Esophagus squamous epithelium (tissue), 5 donors: ENCODE data around the gene TMEM248. TPM values are rescaled to one million over a fixed set of nuclear protein-coding genes. Genes with fewer than 3 reads are reported as not detected.

Source experiments
- DNase-seq: peaks from one replicate; lab custom pipeline; 2025; lab: John Stamatoyannopoulos, UW
- H3K27ac ChIP-seq, 4 donors: fragments of 200-600 bp; sonication (generic); one replicate each; pipeline ENCODE4 v1.5.1; 2016 to 2019; ENCODE audit warnings: mild to moderate bottlenecking in 1 of 4
- H3K27me3 ChIP-seq, 4 donors: fragments of 200-600 bp; sonication (generic); 1 replicate in 3 of 4; 2 replicates in 1 of 4; pipeline versions ENCODE4 v1.5.1 to v1.6.0; 2017 to 2021; ENCODE audit warnings: antibody characterized with exemption in 1 of 4
- H3K36me3 ChIP-seq, 3 donors: fragments of 200-600 bp; sonication (generic); one replicate each; pipeline ENCODE4 v1.5.1; 2016 to 2019
- H3K4me1 ChIP-seq, 3 donors: fragments of 200-600 bp; sonication (generic); one replicate each; pipeline ENCODE4 v1.5.1; 2017 to 2019
- H3K4me3 ChIP-seq, 4 donors: fragments of 200-600 bp; sonication (generic); 1 replicate in 3 of 4; 2 replicates in 1 of 4; pipeline ENCODE4 v1.5.1; 2016 to 2019; ENCODE audit warnings: mild to moderate bottlenecking in 2 of 4, moderate library complexity in 1 of 4
- H3K9me3 ChIP-seq, 3 donors: fragments of 200-600 bp; sonication (generic); one replicate each; pipeline ENCODE4 v1.5.1; 2016 to 2019
- CTCF ChIP-seq, 6 experiments: fragments of 450-650 bp in 4 of 6; fragments of 200-600 bp in 2 of 6; sonication (generic) in 2 of 6; IDR thresholded peaks; one replicate each; pipeline ENCODE4 v1.5.1; 2016 to 2019; ENCODE audit warnings: antibody characterized with exemption in 6 of 6, mild to moderate bottlenecking in 4 of 6, moderate library complexity in 4 of 6
- POLR2A ChIP-seq, 4 donors: fragments of 450-650 bp; IDR thresholded peaks; one replicate each; pipeline ENCODE4 v1.6.1; 2017; ENCODE audit warnings: antibody characterized with exemption in 4 of 4, mild to moderate bottlenecking in 4 of 4, moderate library complexity in 3 of 4
- WGBS, 2 donors: methylation state at CpG; one replicate each; pipeline ENCODE4 v1.1.5; 2018; 5-methylcytosine and 5-hydroxymethylcytosine counted together
- intact Hi-C: fragments of 100-400 bp; cut with DNase I; formaldehyde crosslinking; loops from one replicate; pipeline ENCODE4 v1.15.0; 2022
- total RNA-seq, 4 donors: library from RNA; depleted of rRNA; stranded (reverse); fragments of >200 nt; gene quantifications; one replicate each; pipeline ENCODE4 v1.1.0, GENCODE V29; 2016
- donor health status: DM: yes; HTN: yes; CAD: no.

Gene TMEM248
- total RNA-seq, 4 donors from 2014 or later, result 42.3 to 84.1 (median 56.4) TPM

DNA sequence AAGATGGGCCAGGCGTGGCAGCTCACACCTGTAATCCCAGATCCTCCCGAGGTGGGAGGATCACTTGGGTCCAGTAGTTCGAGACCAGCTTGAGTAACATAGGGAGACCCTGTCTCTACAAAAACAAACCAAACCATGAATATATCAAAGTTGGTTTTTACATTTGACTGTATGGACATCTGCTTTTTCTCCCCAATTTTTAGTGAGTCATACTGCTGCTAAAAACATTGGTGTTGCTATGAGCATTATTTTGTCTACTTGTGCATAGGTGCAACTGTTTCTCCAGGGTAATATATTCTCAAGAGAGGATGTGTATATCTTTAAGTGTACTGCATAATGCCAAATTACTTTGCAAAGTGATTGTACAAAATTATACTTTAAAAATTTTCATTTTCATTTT is 769 bp upstream of the TMEM248 start:
- no peaks in the 10 kb centered on the region for H3K9me3 ChIP-seq
- peak overlapping the region in 2 of 4 donors; percentile 92 to 95 for H3K27ac ChIP-seq
- peak overlapping the region; percentile 81 to 99 (median 86) for H3K4me3 ChIP-seq
- no peaks in the 10 kb centered on the region for H3K27me3 ChIP-seq
- intact Hi-C loops, result no loop called here
- TF ChIP-seq POLR2A (IDR thresholded peaks at IDR 0.05), result no peak
- TF ChIP-seq CTCF (IDR thresholded peaks at IDR 0.05), result no peak
- H3K4me1 ChIP-seq, result peaks cover 14 to 45% (median 22%) of the 10 kb centered on the region in 3 donors
- WGBS, 2 donors, result 72 to 74% methylated on average over 3 of the region's 3 CpGs
- DNase-seq, result no peak
- peaks cover 0 to 13% (median 0%) of the 10 kb centered on the region in 3 donors for H3K36me3 ChIP-seq

- DNase-seq, result no peak
- intact Hi-C loops, result no loop called here
- Histone ChIP-seq H3K4me1 (peaks cover 14 to 57% (median 22%) of the 10 kb centered on the region in 3 donors), H3K27ac (peak overlapping the region; percentile 90 to 95 (median 92)), H3K27me3 (no peaks in the 10 kb centered on the region), H3K4me3 (peak overlapping the region; percentile 81 to 99 (median 86)), H3K36me3 (peaks cover 0 to 14% (median 0%) of the 10 kb centered on the region in 3 donors), H3K9me3 (no peaks in the 10 kb centered on the region)
- no peak for TF ChIP-seq CTCF (IDR thresholded peaks at IDR 0.05)
- TF ChIP-seq POLR2A (IDR thresholded peaks at IDR 0.05), result no peak
- 0% methylated on average over 3 to 11 of the region's 47 CpGs for WGBS, 2 donors
These were observed 432 bp downstream of the TMEM248 start for GRCh38 chr7:66921396-66921917.

GRCh38 chr7:66921918-66922486 is 977 bp downstream of the TMEM248 start:
- DNase-seq, result no peak
- TF ChIP-seq POLR2A (IDR thresholded peaks at IDR 0.05) (no peak), CTCF (IDR thresholded peaks at IDR 0.05) (peak in 1 of 6 experiments; percentile 4)
- Histone ChIP-seq H3K4me3 (peak overlapping the region; percentile 81 to 99 (median 86)), H3K27ac (peak overlapping the region; percentile 90 to 95 (median 92)), H3K36me3 (peaks cover 0 to 14% (median 0%) of the 10 kb centered on the region in 3 donors), H3K9me3 (no peaks in the 10 kb centered on the region), H3K27me3 (no peaks in the 10 kb centered on the region), H3K4me1 (peaks cover 14 to 62% (median 22%) of the 10 kb centered on the region in 3 donors)
- 1 to 8% methylated on average over 13 to 15 of the region's 15 CpGs for WGBS, 2 donors
- intact Hi-C loops, result no loop called here

- TF ChIP-seq CTCF (IDR thresholded peaks at IDR 0.05), result no peak
- Histone ChIP-seq H3K4me1 (peaks cover 14 to 86% (median 31%) of the 10 kb centered on the region in 3 donors), H3K9me3 (no peaks in the 10 kb centered on the region), H3K27ac (peak overlapping the region in 1 of 4 donors; percentile 5), H3K36me3 (peaks cover 0 to 34% (median 0%) of the 10 kb centered on the region in 3 donors), H3K4me3 (no peak overlapping the region), H3K27me3 (no peaks in the 10 kb centered on the region)
- intact Hi-C loops, result no loop called here
- WGBS, 2 donors, result 76 to 91% methylated on average over 3 of the region's 3 CpGs
- DNase-seq, result no peak
These were observed 4.2 kb downstream of the TMEM248 start for GRCh38 chr7:66925255-66925654.

GRCh38 chr7:66927348-66927948 is 6.4 kb downstream of the TMEM248 start:
- intact Hi-C loops, result no loop called here
- Histone ChIP-seq H3K27me3 (no peaks in the 10 kb centered on the region), H3K4me1 (peaks cover 9 to 86% (median 24%) of the 10 kb centered on the region in 3 donors), H3K4me3 (no peak overlapping the region), H3K9me3 (no peaks in the 10 kb centered on the region), H3K27ac (no peak overlapping the region), H3K36me3 (peaks cover 0 to 34% (median 0%) of the 10 kb centered on the region in 3 donors)
- DNase-seq, result no peak
- 75 to 78% methylated on average over 5 to 7 of the region's 7 CpGs for WGBS, 2 donors
- TF ChIP-seq POLR2A (IDR thresholded peaks at IDR 0.05) (no peak), CTCF (IDR thresholded peaks at IDR 0.05) (no peak)
